Calu3 (cell line): ENCODE results near the gene EFCAB9. TPM values are rescaled to one million over a fixed set of nuclear protein-coding genes. Genes with fewer than 3 reads are reported as not detected.

ENCODE experiments used
- BruUV-seq: library from RNA; stranded (reverse); fragments of 400-500 nt; replicated peaks from 2 replicates; lab custom pipeline; 2021; lab: Mats Ljungman, UMichigan
- CTCF ChIA-PET: fragments of 300-600 bp; sonication (Branson Sonifier 250); formaldehyde crosslinking; loops from one replicate; lab custom pipeline; 2022; ENCODE audit warnings: antibody characterized with exemption; lab: Charles Lee
- DNase-seq: peaks from one replicate; pipeline ENCODE4 v3.0.0; 2022
- H3K27ac Mint-ChIP-seq: one replicate; pipeline ENCODE4 v1.8.0; 2022; ENCODE audit warnings: mixed read lengths; ENCODE audit not compliant: unreplicated experiment
- H3K27me3 Mint-ChIP-seq: one replicate; pipeline ENCODE4 v1.8.0; 2022; ENCODE audit warnings: mixed read lengths; ENCODE audit not compliant: unreplicated experiment
- H3K36me3 Mint-ChIP-seq: one replicate; pipeline ENCODE4 v1.8.0; 2022; ENCODE audit warnings: mild to moderate bottlenecking, moderate library complexity, mixed read lengths; ENCODE audit not compliant: insufficient read depth, unreplicated experiment
- H3K4me1 Mint-ChIP-seq: one replicate; pipeline ENCODE4 v1.8.0; 2022; ENCODE audit warnings: mild to moderate bottlenecking, low read depth, mixed read lengths; ENCODE audit not compliant: unreplicated experiment
- H3K4me3 Mint-ChIP-seq: one replicate; pipeline ENCODE4 v1.8.0; 2022; ENCODE audit warnings: mild to moderate bottlenecking, low read depth, moderate library complexity, mixed read lengths; ENCODE audit not compliant: unreplicated experiment
- H3K9me3 Mint-ChIP-seq: one replicate; pipeline ENCODE4 v1.8.0; 2022; ENCODE audit warnings: low read depth, mixed read lengths; ENCODE audit not compliant: unreplicated experiment
- CTCF ChIP-seq: fragments of 200-600 bp; IDR thresholded peaks from one replicate; pipeline ENCODE4 v1.8.0; 2022; ENCODE audit warnings: antibody characterized with exemption; ENCODE audit not compliant: unreplicated experiment
- intact Hi-C: fragments of 100-400 bp; cut with micrococcal nuclease; formaldehyde crosslinking; loops from one replicate; pipeline ENCODE4 v1.10.0; 2022; ENCODE audit not compliant: unreplicated experiment
- total RNA-seq: library from RNA; stranded (reverse); gene quantifications from 2 replicates; pipeline ENCODE4 v1.2.3, GENCODE V29; 2022

Gene EFCAB9
- total RNA-seq, 1 experiment from 2014 or later, result not detected

- no peaks in the 10 kb centered on the region for H3K9me3 Mint-ChIP-seq
- no TSS peak for BruUV-seq
- peaks cover 4% of the 10 kb centered on the region for H3K36me3 Mint-ChIP-seq
- TF ChIP-seq CTCF, result no peak
- H3K4me1 Mint-ChIP-seq, result peaks cover 33% of the 10 kb centered on the region
- H3K27me3 Mint-ChIP-seq, result no peaks in the 10 kb centered on the region
- CTCF ChIA-PET, result no interaction called here
- no peak for DNase-seq
- H3K27ac Mint-ChIP-seq, result no peak overlapping the region
- intact Hi-C loops, result no loop called here
- no peak overlapping the region for H3K4me3 Mint-ChIP-seq
Observed at GRCh38 chr5:172238334-172238733, 44.4 kb downstream of the EFCAB9 start.

DNA sequence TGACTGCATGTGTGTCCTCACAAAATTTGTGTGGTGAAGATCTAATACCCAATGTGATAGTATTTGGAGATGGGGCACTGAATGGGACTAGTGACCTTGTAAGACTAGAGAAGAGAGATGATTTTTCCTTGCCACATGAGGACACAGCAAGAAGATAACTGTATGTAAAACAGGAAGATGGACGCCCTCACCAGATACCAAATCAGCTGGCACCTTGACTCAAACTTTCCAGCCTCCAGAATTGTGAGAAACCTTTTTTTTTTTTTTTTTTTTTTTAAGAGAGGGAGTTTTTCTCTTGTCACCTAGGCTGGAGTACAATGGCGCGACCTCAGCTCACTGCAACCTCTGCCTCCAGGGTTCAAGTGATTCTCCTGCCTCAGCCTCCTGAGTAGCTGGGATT is 49.3 kb downstream of the EFCAB9 start:
- no peak for DNase-seq
- CTCF ChIA-PET, result no interaction called here
- H3K27me3 Mint-ChIP-seq, result no peaks in the 10 kb centered on the region
- no peaks in the 10 kb centered on the region for H3K36me3 Mint-ChIP-seq
- H3K9me3 Mint-ChIP-seq, result no peaks in the 10 kb centered on the region
- intact Hi-C loops, result no loop called here
- no peak overlapping the region for H3K27ac Mint-ChIP-seq
- no peaks in the 10 kb centered on the region for H3K4me1 Mint-ChIP-seq
- TF ChIP-seq CTCF, result no peak
- no TSS peak for BruUV-seq
- no peak overlapping the region for H3K4me3 Mint-ChIP-seq

DNA sequence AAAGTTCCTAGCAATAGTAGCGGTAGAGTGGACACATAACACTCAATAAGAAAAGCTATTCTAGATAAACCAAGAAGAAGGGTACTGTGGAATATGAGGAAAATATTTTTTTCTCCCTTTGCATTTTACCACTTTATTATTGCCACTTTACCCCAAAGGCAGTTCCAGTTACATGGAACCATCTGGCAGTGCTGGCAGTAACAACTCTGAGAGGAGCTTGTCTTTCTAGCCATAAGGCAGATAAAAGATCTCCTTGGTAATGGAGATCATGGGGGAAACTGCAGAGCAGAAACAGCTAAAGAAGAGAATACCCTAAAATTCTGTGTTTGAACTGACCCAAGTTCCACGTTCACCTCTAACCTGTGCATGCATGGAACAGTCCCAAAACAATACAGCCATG is 51.1 kb downstream of the EFCAB9 start:
- H3K36me3 Mint-ChIP-seq, result no peaks in the 10 kb centered on the region
- no peaks in the 10 kb centered on the region for H3K4me1 Mint-ChIP-seq
- no peaks in the 10 kb centered on the region for H3K27me3 Mint-ChIP-seq
- BruUV-seq, result no TSS peak
- H3K9me3 Mint-ChIP-seq, result no peaks in the 10 kb centered on the region
- H3K4me3 Mint-ChIP-seq, result no peak overlapping the region
- H3K27ac Mint-ChIP-seq, result no peak overlapping the region
- intact Hi-C loops, result no loop called here
- CTCF ChIA-PET, result interaction anchor here (0.6 kb wide), 1 partner anchor 1444 kb away, joined by 3 read pairs; no protein-coding TSS in a partner anchor
- no peak for TF ChIP-seq CTCF
- DNase-seq, result no peak

DNA sequence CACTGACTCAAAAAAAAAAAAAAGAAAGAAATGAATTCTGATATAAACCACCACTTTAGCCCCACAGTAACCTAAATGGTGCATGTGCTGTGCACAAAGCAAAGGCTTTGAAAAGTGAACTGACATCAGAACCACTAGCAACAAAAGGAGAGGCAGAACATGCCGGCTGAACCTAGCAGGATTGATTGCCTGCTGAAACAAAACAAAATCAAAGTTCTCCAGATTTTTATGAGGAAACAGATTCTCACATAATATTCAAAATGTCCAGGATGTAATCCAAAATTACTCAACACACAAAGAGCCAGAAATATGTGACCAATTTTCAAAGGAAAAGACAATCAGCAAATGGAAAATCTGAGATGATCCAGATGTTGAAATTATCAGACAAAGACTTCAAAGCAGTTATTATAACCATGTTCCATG is 51.7 kb downstream of the EFCAB9 start:
- no TSS peak for BruUV-seq
- H3K27me3 Mint-ChIP-seq, result no peaks in the 10 kb centered on the region

More for the DNA sequence above, 51.7 kb downstream of the EFCAB9 start:
- Mint-ChIP-seq H3K27ac (no peak overlapping the region), H3K9me3 (no peaks in the 10 kb centered on the region), H3K4me3 (no peak overlapping the region), H3K36me3 (no peaks in the 10 kb centered on the region), H3K4me1 (no peaks in the 10 kb centered on the region)
- DNase-seq, result no peak
- intact Hi-C loops, result no loop called here
- CTCF ChIA-PET, result interaction anchor here (0.6 kb wide), 1 partner anchor 1443 kb away, joined by 3 read pairs; no protein-coding TSS in a partner anchor
- no peak for TF ChIP-seq CTCF
